Neural cell (in vitro differentiated cells): ENCODE data around the gene PLEKHF1. TPM values are rescaled to one million over a fixed set of nuclear protein-coding genes. Genes with fewer than 3 reads are reported as not detected.
"Not testable (repeated sequence)": the region's sequence is repeated elsewhere in the genome, so short reads cannot be mapped to it uniquely, and the experiment has no call there.

Experiments
- H2AFZ ChIP-seq: fragments of 200-600, 300-800 bp; sonication (generic), shearing (Covaris generic); 2 replicates; pipeline ENCODE4 v1.6.0; 2014; ENCODE audit warnings: low read depth, mild to moderate bottlenecking, antibody characterized with exemption, low read length, moderate library complexity
- H3F3A ChIP-seq: fragments of 200-600 bp; shearing (Covaris generic); 2 replicates; pipeline ENCODE4 v1.6.1; 2016; ENCODE audit warnings: mild to moderate bottlenecking, moderate library complexity, mixed read lengths, antibody characterized with exemption, low read length; ENCODE audit not compliant: insufficient read depth, poor library complexity, severe bottlenecking
- H3K27ac ChIP-seq: fragments of 200-600, 300-800 bp; sonication (generic), shearing (Covaris generic); 2 replicates; pipeline ENCODE4 v1.5.1; 2014; ENCODE audit warnings: mild to moderate bottlenecking, low read length, moderate library complexity
- H3K27me3 ChIP-seq: fragments of 300-800, 200-600 bp; sonication (generic), shearing (Covaris generic); 2 replicates; pipeline ENCODE4 v1.6.0; 2014; ENCODE audit warnings: mild to moderate bottlenecking, low read depth, low read length, moderate library complexity; ENCODE audit not compliant: insufficient read depth
- H3K36me3 ChIP-seq: fragments of 300-800, 200-600 bp; sonication (generic), shearing (Covaris generic); 2 replicates; pipeline ENCODE4 v1.5.1; 2014; ENCODE audit warnings: mild to moderate bottlenecking, antibody characterized with exemption, low read length, moderate library complexity; ENCODE audit not compliant: insufficient read depth
- H3K4me2 ChIP-seq: fragments of 300-800, 200-600 bp; sonication (generic), shearing (Covaris generic); 2 replicates; pipeline ENCODE4 v1.6.0; 2014; ENCODE audit warnings: mild to moderate bottlenecking, low read length
- H3K4me3 ChIP-seq: fragments of 300-800, 200-600 bp; sonication (generic), shearing (Covaris generic); 2 replicates; pipeline ENCODE4 v1.5.1; 2014; ENCODE audit warnings: mild to moderate bottlenecking, low read length, moderate library complexity
- H3K79me2 ChIP-seq: fragments of 200-600 bp; shearing (Covaris generic); replicated peaks from 2 replicates; pipeline ENCODE4 v1.6.0; 2014; ENCODE audit warnings: mild to moderate bottlenecking, low read length, moderate library complexity; ENCODE audit not compliant: insufficient read depth
- H3K9ac ChIP-seq: fragments of 300-800, 200-600 bp; sonication (generic), shearing (Covaris generic); 2 replicates; pipeline ENCODE4 v1.6.1; 2016; ENCODE audit warnings: mild to moderate bottlenecking, low read length, mixed read lengths
- H3K9me2 ChIP-seq: fragments of 200-600 bp; shearing (Covaris generic); 2 replicates; pipeline ENCODE4 v1.6.1; 2016; ENCODE audit warnings: mild to moderate bottlenecking, low read length, mixed read lengths; ENCODE audit not compliant: insufficient read depth
- H3K9me3 ChIP-seq: fragments of 200-600, 300-800 bp; sonication (generic), shearing (Covaris generic); 2 replicates; pipeline ENCODE4 v1.6.1; 2016; ENCODE audit warnings: mild to moderate bottlenecking, mixed run types, low read length, moderate library complexity, mixed read lengths
- H4K20me1 ChIP-seq: fragments of 200-600 bp; shearing (Covaris generic); 2 replicates; pipeline ENCODE4 v1.6.1; 2016; ENCODE audit warnings: mild to moderate bottlenecking, mixed run types; ENCODE audit not compliant: insufficient read depth
- EP300 ChIP-seq: fragments of 450-650 bp; conservative IDR thresholded peaks from 2 replicates; pipeline ENCODE4 v1.6.1; 2014; ENCODE audit warnings: antibody characterized with exemption, mild to moderate bottlenecking, moderate library complexity; ENCODE audit not compliant: poor library complexity, severe bottlenecking
- EZH2 ChIP-seq: fragments of 200-600, 300-800 bp; shearing (Covaris generic), sonication (generic); IDR thresholded peaks from 2 replicates; pipeline ENCODE4 v1.6.1; 2014; ENCODE audit warnings: antibody characterized with exemption, low read length, borderline replicate concordance, mild to moderate bottlenecking; ENCODE audit not compliant: insufficient read depth, poor library complexity, severe bottlenecking
- MXI1 ChIP-seq: fragments of 450-650 bp; conservative IDR thresholded peaks from 2 replicates; pipeline ENCODE4 v1.6.1; 2014; ENCODE audit warnings: antibody characterized with exemption, mild to moderate bottlenecking; ENCODE audit not compliant: poor library complexity, severe bottlenecking
- POLR2AphosphoS5 ChIP-seq: IDR thresholded peaks from 2 replicates; pipeline ENCODE4 v1.6.1; 2012
- RAD21 ChIP-seq: fragments of 450-650 bp; conservative IDR thresholded peaks from 2 replicates; pipeline ENCODE4 v1.6.1; 2014; ENCODE audit warnings: antibody characterized with exemption, mild to moderate bottlenecking, moderate library complexity
- SMC3 ChIP-seq: fragments of 450-650 bp; conservative IDR thresholded peaks from 2 replicates; pipeline ENCODE4 v1.6.1; 2014; ENCODE audit warnings: antibody characterized with exemption, mild to moderate bottlenecking, moderate library complexity; ENCODE audit not compliant: poor library complexity
- TAF1 ChIP-seq: IDR thresholded peaks from 2 replicates; pipeline ENCODE4 v1.6.1; 2012; ENCODE audit warnings: low read depth
- polyA plus RNA-seq: library from polyadenylated mRNA; depleted of rRNA; stranded (reverse); fragments of >200 nt; gene quantifications from 2 replicates; pipeline ENCODE4 v1.2.3, GENCODE V29; 2014
- TF ChIP-seq, protein P1 (sequence below): IDR thresholded peaks from 2 replicates; pipeline ENCODE4 v1.6.1; 2012; ENCODE audit warnings: borderline replicate concordance
- TF ChIP-seq, protein P2 (sequence below): fragments of 450-650 bp; IDR thresholded peaks from 2 replicates; pipeline ENCODE4 v1.5.1; 2014; ENCODE audit warnings: antibody characterized with exemption, mild to moderate bottlenecking, moderate library complexity; ENCODE audit not compliant: poor library complexity, severe bottlenecking

Gene PLEKHF1
- polyA plus RNA-seq, 1 donor from 2014 or later = not detected

DNA sequence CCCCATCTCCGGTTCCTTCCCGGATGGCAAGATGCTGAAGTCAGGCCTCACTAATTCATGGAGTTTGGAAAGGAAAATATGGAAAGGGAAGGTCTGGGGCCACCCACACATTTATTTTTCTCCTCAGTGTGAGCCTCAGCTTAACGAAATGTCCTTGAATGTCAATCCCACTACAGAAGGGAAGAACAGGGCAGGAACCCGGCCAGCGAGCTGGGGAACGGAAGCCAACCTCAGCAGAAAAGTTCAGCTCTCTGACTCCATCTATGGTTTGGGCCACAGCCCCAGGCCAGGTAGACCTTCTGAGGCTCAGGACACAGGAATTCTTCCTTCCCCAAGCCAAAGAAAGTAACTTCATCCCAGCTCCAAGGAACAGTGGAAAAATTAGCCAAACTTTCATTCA, 41.4 kb downstream of the PLEKHF1 start (continued):
- TF ChIP-seq, protein P1, sequence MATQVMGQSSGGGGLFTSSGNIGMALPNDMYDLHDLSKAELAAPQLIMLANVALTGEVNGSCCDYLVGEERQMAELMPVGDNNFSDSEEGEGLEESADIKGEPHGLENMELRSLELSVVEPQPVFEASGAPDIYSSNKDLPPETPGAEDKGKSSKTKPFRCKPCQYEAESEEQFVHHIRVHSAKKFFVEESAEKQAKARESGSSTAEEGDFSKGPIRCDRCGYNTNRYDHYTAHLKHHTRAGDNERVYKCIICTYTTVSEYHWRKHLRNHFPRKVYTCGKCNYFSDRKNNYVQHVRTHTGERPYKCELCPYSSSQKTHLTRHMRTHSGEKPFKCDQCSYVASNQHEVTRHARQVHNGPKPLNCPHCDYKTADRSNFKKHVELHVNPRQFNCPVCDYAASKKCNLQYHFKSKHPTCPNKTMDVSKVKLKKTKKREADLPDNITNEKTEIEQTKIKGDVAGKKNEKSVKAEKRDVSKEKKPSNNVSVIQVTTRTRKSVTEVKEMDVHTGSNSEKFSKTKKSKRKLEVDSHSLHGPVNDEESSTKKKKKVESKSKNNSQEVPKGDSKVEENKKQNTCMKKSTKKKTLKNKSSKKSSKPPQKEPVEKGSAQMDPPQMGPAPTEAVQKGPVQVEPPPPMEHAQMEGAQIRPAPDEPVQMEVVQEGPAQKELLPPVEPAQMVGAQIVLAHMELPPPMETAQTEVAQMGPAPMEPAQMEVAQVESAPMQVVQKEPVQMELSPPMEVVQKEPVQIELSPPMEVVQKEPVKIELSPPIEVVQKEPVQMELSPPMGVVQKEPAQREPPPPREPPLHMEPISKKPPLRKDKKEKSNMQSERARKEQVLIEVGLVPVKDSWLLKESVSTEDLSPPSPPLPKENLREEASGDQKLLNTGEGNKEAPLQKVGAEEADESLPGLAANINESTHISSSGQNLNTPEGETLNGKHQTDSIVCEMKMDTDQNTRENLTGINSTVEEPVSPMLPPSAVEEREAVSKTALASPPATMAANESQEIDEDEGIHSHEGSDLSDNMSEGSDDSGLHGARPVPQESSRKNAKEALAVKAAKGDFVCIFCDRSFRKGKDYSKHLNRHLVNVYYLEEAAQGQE = no peak
- no peak for TF ChIP-seq EP300

DNA sequence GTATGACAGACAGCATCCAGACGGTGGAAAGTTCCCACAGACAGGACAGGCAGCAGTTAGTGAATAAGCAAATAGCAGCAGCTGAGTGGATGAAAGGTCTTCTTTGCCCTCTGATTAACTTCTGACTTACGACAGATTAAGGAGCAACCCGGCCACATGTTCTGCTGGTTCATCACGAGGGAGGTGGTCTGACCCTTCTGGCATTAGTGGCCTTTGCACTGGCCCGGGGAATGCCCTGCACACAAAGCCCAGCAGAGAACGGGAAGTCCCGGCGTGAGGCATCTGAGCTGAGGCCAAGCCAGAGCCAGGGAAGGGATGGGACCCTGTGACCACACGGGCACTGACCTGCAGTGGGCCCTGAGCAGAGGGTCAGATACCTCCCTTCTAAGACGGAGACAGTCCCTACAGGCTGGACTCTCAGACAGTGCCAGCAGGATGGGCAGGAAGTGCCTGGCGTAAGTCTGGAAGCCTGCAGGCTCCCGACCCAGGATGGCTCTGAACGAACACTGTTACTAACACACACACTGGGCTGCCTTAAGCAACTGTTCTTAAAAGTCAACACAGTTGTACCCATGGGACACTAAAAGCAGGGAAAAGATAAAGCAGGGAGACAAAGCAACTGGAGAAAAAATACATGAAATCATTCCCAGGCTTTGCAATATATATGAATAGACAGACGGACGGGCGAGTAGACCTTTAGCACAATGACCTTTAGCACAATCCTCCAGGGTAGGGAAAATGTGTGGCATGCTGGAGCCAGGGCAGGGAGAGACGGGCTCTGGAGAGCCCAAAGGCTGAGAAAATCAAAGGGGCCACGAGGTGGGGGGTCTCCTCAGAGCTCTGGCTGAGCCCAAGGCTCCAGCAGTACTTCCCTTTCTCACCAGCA, 43.5 kb downstream of the PLEKHF1 start:
- H3K27ac ChIP-seq = no peak overlapping the region
- H3K4me3 ChIP-seq = no peak overlapping the region
- no peaks in the 10 kb centered on the region for H3K36me3 ChIP-seq
- H3K9ac ChIP-seq = no peak overlapping the region
- H4K20me1 ChIP-seq = no peaks in the 10 kb centered on the region
- peaks cover 13% of the 10 kb centered on the region for H3K79me2 ChIP-seq
- no peaks in the 10 kb centered on the region for H3F3A ChIP-seq
- no peaks in the 10 kb centered on the region for H3K27me3 ChIP-seq
- no peaks in the 10 kb centered on the region for H3K9me3 ChIP-seq
- no peak overlapping the region for H2AFZ ChIP-seq
- H3K9me2 ChIP-seq = no peaks in the 10 kb centered on the region
- no peak overlapping the region for H3K4me2 ChIP-seq
- TF ChIP-seq EZH2 = no peak
- no peak for TF ChIP-seq EP300
- no peak for TF ChIP-seq SMC3
- TF ChIP-seq MXI1 = no peak
- TF ChIP-seq, protein P2, sequence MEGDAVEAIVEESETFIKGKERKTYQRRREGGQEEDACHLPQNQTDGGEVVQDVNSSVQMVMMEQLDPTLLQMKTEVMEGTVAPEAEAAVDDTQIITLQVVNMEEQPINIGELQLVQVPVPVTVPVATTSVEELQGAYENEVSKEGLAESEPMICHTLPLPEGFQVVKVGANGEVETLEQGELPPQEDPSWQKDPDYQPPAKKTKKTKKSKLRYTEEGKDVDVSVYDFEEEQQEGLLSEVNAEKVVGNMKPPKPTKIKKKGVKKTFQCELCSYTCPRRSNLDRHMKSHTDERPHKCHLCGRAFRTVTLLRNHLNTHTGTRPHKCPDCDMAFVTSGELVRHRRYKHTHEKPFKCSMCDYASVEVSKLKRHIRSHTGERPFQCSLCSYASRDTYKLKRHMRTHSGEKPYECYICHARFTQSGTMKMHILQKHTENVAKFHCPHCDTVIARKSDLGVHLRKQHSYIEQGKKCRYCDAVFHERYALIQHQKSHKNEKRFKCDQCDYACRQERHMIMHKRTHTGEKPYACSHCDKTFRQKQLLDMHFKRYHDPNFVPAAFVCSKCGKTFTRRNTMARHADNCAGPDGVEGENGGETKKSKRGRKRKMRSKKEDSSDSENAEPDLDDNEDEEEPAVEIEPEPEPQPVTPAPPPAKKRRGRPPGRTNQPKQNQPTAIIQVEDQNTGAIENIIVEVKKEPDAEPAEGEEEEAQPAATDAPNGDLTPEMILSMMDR = no peak
- no peak for TF ChIP-seq POLR2AphosphoS5
- TF ChIP-seq RAD21 = no peak
- TF ChIP-seq, protein P1 = no peak
- TF ChIP-seq TAF1 = no peak

DNA sequence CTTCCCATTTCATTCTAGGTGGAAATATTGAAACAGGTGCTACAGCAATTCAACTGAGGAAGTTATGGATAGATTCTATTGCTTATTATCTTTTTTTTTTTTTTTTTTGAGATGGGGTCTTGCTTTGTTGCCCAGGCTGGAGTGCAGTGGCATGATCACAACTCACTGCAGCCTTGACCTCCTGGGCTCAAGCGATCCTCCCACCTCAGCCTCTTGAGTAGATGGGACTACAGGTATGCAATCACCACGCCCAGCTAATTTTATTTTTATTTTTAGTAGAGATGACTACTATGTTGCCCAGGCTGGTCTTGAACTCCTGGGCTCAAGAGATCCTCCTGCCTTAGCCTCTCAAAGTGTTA, 44.2 kb downstream of the PLEKHF1 start:
- peaks cover 13% of the 10 kb centered on the region for H3K79me2 ChIP-seq
- H3K27me3 ChIP-seq, H3K36me3 ChIP-seq: not testable (repeated sequence)

More for the DNA sequence above, 44.2 kb downstream of the PLEKHF1 start:
- not testable (repeated sequence) for H4K20me1 ChIP-seq, H3K9ac ChIP-seq, H3K4me3 ChIP-seq, H3K4me2 ChIP-seq, H2AFZ ChIP-seq, H3K9me3 ChIP-seq, H3K9me2 ChIP-seq, H3F3A ChIP-seq, H3K27ac ChIP-seq
